Measurements from ENCODE around the gene C1orf53. TPM values are rescaled to one million over a fixed set of nuclear protein-coding genes. Genes with fewer than 3 reads are reported as not detected.
"Not testable (repeated sequence)": the region's sequence is repeated elsewhere in the genome, so short reads cannot be mapped to it uniquely, and the experiment has no call there.

C1orf53 gene
- total RNA-seq (2014; rRNA removed; shearing (Covaris generic)), result 13.5 and 20.4 TPM in 2 replicates

DNA sequence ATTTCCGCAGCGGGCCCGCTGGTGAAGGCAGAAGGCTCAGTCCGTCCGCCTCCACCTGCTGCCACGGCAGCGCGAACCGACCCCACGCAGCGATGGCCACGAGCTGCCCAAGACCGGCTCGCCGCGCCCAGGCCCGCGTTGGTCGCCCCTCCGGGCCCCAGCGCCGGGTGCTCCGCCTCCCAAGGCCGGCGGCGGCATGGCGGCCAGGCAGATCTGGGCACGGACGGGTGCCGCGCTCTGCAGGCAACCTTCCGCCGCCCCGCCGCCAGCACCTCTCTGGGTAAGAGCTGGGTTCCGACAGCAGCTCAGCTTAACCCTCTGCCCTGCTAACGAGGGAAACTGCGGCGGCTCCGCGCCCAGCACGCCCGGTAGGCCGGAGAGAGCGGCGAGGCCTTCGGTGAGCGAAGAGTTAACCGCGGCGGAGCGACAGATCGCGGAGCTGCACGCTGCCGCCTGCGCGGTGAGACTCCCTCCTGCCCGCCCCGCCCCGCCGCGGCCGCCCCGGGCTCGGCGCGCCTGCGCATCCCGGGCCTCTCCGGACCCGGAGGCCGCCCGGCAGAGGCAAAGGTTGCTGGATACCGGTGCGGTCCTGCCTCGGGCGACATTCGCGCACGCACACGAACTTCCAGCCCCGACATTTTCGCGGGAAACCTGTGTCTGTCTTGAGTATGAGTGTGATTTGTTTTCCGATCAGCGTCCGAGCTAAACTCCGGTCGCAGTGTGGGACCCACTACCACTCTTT is at the start of gene C1orf53:
Gene C1orf53 (plus strand): TSS at position 177 of the 742 bp plus-strand sequence. CDS start 20 bp downstream, at position 197.
- peak; percentile 86 for DNase-seq (ENCODE audit: low read depth)

DNA sequence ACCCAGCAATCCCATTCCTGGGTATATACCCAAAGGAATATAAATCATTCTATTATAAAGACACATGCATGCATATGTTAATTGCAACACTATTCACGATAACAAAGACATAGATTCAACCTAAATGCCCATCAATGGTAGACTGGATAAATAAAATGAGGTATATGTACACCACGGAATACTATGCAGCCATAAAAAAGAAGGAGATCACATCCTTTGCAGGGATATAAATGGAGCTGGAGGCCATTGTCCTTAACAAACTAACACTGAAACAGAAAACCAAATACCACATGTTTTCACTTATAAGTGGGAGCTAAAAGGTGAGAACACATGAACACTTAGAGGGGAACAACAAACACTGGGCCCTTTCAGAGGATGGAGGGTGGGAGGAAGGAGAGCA is 46.7 kb upstream of the C1orf53 start:
- not testable (repeated sequence) for DNase-seq (ENCODE audit: low read depth)

DNA sequence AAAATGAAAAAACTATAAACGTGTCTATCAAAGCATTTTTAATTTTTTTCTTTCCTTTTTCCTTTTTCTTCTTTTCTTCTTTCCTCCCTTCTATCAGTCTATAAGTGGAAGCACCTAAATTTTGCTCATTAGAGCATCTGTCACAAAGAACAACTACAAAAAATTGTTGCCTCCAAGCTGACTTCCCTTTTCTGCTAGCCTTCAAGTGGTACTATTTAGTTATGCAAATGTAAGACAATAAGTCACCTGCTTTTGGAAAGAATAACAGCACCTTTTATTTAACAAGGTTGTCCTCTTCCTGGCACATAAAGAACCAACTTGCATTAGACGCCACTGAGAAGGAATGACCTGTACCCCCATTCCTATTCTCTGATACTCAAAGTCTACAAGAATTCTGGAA is 45.0 kb upstream of the C1orf53 start:
- DNase-seq (ENCODE audit: low read depth), result no peak

DNA sequence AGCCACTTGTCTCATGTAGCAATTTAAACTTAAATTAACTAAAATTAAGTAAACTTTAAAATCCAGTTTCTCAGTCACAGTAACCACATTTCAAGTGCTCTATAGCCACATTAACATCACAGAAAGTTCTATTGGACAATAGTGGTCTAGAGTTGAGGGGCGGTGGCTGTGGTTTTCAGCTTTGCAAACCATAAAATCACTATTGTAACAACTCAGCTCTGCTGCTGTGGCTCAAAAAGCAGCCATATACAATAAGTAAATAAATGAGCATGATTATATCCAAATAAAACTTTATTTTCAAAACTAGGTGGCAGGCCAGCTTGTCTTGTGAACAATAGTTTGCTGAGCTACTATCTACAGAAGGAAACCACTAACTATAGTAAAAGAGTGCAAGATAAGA is 43.4 kb upstream of the C1orf53 start:
- no peak for DNase-seq (ENCODE audit: low read depth)

DNA sequence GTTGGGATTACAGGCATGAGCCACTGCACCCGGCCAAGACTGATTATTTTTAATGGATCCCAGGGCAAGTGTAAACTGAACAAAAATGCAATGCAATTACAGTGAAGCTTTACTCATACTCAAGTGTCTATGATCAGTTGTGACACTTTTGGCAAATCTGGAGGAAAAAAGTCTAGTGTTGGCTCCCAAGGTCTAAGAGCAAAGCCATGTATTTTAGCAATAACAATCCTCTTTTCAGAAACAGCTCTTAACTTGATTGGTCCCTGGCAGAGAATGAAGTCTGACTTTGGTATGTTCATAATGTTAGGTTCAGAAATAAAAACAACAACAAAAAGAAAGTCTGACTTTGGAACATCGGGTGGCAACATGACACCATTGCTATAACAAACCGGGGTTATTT is 40.2 kb upstream of the C1orf53 start:
- no peak for DNase-seq (ENCODE audit: low read depth)

DNA sequence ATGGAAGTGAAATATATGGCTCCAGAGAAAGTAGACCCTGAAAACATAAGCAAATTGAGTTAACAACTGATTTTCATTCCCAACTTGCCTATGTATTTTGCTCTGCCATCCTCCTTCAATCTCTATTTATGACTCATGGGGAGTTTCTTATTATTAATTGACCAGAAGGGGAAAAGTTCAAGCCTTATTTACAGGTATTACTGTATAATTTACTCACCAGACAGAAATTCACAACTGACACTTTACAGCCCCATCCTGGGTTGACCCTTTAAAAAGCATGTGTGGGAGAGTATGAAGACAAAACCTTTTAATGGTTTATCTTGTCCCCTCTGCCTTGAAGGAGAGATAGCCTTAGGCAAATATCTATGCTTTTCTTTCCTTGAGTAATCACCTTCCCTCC is 39.8 kb upstream of the C1orf53 start:
- DNase-seq (ENCODE audit: low read depth), result peak; percentile 49

DNA sequence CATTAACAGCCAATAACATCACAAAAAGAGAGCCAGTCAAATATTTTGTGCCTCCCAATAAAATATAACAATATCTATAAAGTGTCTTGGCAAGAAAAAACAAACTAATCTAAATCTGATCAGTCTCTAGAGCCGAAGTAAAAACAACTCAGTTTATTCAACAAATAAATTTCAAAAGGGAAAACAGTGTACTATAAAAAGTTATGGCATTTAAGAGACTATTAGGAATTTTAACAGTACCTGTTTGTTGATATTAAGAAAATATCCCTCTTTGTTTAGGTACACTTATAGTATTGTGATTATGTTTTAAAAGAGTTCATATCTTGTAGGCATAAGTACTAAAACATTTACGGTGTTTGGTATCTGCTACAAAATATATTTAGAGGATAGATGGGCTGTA is 36.6 kb upstream of the C1orf53 start:
- DNase-seq (ENCODE audit: low read depth), result no peak

DNA sequence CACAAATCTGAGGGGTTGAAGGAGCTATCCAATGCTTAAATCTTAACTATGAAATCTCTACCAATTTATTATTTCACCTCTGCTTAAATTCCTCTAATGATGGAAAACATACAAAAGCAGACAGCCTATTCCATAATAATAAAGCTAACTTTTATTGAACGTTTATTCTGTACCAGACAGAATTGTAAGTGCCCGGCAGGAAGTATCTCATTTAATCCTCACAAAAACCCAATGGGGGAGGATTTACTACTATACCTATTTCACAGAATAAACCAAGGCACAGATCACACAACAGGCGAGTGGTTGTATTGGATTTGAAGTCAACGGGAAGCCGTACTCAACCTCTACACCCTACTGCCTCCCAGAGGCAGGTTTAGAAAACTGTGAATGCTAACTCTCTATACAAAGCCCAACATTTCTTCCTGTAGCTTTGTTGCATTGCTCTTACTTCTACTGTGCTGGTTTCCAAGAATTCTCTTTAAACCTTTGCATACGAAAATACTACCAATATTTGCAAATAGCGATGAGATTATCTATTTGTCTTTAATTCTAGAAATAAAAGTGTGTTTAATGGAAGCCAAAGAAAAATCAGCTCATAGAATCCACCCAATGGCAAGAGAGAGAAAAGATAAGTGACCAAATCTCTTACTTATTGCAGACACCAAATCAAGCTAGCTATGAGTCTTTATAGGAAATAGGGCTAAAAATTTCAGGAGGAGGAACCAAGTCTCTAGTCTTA is 33.5 kb upstream of the C1orf53 start:
- peak; percentile 78 for DNase-seq (ENCODE audit: low read depth)

DNA sequence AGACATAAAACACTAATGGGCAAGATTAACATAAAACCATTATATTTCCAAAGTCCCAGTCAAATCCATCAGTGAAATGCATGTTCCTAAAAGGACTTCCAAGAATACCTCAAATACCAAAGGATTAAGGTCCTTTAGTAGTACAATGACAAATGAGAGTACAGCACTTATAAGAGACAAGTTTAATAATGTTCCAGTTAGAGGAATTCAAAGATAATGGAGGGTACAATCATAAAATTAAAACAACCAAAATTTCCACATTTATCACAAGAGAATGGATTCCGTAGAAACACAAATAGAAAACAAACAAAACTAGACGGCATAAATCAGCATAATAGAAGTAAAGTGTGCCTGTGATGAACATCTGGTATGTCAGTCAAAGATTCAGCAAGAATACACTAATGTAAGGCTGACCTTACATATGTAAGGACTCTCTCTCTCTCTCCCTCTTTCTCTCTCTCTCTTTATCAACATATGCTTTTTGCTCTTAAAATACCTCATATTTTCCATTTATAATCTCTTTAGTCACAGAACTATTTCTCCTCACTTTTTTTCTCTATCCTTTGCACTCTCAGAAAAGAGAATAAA is 32.8 kb upstream of the C1orf53 start:
- DNase-seq (ENCODE audit: low read depth), result no peak

DNA sequence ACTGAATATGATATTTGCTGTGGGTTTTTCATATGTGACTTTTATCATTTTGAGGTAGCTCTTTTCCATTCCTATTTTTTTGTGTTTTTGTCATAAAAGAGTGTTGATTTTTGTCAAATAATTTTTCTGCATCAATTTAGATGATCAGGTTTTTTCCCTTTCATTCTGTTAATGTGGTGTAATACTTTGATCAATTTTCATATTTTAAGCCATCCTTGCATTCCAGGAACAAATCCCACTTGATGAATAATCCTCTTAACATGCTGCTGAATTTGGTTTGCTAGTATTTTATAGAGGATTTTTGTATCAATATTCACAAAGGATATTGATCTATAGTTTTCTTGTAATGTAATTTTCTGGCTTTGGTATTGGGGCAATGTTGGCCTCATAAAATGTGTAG is 25.5 kb upstream of the C1orf53 start:
- DNase-seq (ENCODE audit: low read depth), result no peak

DNA sequence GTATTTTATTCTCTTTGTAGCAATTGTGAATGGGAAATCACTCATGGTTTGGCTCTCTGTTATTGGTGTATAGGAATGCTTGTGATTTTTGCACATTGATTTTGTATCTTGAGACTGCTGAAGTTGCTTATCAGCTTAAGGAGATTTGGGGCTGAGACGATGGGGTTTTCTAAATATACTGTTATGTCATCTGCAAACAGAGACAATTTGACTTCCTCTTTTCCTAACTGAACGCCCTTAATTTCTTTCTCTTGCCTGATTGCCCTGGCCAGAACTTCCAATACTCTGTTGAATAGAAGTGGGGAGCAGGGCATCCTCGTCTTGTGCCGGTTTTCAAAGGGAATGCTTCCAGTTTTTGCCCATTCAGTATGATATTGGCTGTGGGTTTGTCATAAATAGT is 22.0 kb upstream of the C1orf53 start:
- not testable (repeated sequence) for DNase-seq (ENCODE audit: low read depth)

DNA sequence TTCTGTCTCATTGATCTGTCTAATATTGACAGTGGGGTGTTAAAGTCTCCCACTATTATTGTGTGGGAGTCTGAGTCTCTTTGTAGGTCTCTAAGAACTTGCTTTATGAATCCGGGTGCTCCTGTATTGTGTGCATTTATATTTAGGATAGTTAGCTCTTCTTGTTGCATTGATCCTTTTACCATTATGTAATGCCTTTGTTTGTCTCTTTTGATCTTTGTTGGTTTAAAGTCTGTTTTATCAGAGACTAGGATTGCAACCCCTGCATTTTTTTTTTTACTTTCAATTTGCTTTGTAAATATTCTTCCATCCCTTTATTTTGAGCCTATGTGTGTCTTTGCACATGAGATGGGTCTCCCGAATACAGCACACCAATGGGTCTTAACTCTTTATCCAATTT is 20.2 kb upstream of the C1orf53 start:
- not testable (repeated sequence) for DNase-seq (ENCODE audit: low read depth)

DNA sequence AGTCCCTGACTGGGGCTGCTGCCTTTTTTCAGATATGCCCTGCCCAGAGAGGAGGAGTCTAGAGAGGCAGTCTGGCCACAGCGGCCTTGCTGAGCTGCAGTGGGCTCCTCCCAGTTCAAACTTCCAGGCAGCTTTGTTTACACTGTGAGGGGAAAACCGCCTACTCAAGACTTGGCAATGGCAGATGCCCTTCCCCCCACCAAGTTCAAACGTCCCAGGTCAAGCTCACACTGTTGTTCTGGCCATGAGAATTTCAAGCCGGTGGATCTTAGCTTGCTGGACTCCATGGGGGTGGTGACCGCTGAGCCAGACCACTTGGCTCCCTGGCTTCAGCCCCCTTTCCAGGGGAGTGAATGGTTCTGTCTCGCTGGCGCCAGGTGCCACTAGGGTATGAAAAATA is 18.3 kb upstream of the C1orf53 start:
- no peak for DNase-seq (ENCODE audit: low read depth)

DNA sequence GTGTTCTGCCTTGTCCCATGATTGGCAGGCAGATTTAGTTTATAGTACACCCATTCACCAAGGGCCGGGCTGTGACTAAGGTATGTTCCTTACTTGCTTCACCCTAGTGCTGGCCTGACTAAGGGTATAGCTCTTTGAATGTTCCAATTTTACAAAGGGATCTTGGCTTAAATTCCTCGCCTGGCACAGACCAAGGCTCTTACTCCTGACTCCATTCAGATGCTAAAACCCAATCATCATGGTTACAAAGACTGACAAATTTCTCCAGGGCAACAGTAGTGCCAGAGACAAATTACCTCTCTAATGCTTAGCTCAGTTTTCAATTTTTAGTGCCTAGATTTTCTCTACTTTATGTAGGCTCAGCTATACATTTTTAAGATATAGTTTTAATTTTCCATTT is 11.5 kb upstream of the C1orf53 start:
- DNase-seq (ENCODE audit: low read depth), result no peak

DNA sequence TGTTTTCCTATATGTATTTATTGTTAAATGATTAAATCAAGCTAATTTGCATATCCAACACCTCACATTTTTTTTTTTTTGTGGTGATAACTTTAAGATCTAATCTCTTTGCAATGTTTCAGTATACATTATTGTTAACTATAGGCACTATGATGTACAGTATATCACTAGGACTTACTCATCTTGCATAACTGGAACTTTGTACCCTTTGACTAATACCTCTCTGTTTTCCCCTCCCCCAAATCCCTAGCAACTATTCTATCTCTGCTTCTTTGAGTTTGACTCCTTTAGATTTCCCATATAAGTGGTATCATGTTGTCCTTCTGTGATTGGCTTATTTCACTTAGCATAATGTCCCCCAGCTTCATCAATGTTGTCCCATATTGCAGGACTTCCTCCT is 9.7 kb upstream of the C1orf53 start:
- no peak for DNase-seq (ENCODE audit: low read depth)

DNA sequence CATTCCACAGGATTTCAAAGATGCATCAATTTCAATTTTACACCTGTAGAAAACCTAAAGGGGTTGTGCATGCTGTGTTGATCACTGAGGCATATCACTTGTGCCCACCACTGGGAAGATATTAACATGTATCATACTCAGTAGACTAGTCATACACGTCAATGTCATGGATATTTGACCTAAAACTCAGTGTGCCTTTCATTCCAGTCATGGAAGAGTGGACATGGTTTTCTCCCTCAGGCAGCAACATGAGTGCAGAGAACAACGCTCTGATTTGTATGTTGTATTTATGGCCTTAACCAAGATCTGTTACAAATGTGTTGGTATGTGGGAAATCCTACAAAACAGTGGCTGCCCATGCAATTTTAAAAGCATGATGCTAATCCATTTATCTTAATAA is 6.1 kb upstream of the C1orf53 start:
- no peak for DNase-seq (ENCODE audit: low read depth)

DNA sequence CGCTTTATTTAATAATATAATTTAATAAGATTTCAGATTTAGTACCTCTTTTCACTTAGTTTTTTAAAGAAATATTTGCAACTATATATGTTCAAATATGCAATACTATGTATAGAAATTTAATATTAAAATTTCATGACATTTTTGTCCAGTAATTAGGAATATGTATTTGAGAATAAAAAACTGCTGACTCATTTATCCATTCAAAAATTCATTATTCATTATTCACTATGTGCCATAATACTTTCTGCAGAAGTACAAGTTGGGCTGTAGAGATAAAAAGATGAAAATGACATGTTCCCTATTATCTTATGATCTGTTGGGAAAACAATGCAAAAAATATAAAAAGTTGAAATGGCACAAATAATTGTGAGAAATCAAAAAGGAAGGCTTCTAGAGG is 3.4 kb upstream of the C1orf53 start:
- DNase-seq (ENCODE audit: low read depth), result no peak

DNA sequence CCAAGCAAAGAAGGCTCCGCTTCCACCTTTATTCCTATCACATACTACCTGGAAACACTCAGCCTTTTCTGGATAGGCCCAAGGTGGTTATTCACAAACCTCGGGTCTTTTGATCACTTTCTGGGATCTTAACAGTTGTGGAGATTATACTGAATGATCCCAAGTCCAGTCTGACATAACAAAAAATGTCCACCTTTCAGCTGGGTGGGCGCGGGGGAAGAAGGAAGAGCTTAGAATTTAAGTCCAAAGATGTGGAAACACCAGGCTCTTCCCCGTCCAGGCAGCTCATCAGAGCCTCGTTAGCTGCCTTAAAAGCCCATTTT is 338 bp upstream of the C1orf53 start:
- DNase-seq (ENCODE audit: low read depth), result no peak

DNA sequence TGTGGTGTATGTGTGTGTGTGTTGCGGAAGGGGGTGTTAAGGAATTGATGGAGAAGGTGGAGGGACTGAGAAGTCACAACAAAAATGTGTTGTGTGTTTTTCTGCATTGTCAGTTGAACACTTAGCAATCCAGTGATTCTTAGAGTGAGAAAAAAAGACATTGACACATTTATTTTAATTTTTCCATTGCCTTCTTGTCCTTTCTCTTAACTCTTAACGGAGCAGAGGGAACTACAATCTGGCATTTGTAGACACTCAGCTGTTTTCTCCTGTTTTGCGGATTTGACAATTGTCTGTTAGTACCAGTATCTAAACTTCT is 725 bp downstream of the C1orf53 start:
- no peak for DNase-seq (ENCODE audit: low read depth)

DNA sequence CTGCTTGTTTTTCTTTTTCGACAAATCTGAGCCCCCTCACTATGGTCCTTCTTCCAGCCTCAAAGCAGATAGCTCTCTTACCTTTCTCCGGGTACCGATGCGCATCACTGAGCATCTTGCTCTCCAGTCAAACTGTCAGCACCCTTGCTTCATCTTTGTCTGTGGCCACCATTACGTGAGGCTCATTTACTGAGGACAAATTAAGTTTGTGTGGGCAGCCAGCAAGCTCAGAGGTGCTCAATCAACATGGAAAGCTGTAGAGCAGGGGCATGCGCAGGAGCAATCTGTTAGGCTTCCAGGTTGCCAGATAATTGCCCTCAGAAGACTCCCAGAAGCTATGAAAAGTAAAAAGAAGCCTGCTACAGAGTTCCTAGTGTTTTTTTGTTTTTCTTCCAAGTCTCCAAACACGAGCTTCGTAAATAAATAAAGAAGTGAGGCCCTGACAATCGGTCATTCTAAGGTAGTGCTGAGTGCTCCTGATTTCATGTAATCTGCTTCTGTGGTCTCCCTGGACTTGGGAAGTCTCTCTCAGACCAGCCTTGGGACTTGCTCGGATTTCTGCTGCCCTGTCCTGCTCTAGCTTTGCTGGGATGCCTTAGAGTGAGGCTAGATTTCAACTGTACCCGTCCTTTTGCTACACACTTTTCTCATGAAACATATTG is 1.8 kb downstream of the C1orf53 start:
- no peak for DNase-seq (ENCODE audit: low read depth)

DNA sequence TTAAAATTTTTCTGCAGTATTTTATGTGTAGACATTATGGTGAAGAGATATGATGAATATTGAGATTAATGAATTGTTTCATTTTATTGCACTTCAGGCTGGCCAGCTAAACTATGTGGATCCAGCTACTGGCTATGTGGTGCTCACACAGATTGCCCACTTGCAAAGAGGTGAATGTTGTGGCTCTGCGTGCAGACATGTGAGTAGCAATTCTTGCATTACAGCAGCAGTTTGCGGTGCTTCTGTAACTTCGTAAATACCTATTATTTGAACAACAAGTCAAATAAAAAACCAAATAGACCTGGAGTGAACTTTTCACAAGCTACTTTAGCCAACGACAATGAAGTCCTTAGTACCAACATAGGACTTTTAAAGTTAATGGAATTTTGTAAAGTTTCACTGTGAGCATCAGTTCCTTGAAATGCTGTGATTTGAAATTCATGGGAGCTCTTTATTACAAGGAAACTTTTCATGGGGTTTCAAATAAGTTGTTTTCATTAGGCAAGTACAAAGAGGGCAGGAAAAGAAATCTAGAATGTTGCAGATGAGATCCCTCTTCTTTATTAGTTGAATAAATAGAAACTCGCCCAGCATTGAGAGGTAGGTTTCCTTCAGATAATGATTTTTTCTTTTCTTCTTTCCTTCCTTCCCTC is 3.4 kb downstream of the C1orf53 start:
- no peak for DNase-seq (ENCODE audit: low read depth)

Measured in M059J (cell line).